ENCODE data around the gene SRGAP2B.
"Not testable (repeated sequence)": the region's sequence is repeated elsewhere in the genome, so short reads cannot be mapped to it uniquely, and the experiment has no call there.

SRGAP2B gene

GRCh38 chr1:145082483-145083255 is 12.5 kb downstream of the SRGAP2B start:
- DNase-seq = not testable (repeated sequence)

- not testable (repeated sequence) for DNase-seq
Observed at GRCh38 chr1:145080193-145080592, 14.9 kb downstream of the SRGAP2B start.

- peak; percentile 41 for DNase-seq
Observed at GRCh38 chr1:145079737-145080136, 15.4 kb downstream of the SRGAP2B start.

GRCh38 chr1:145078787-145079370 is 16.2 kb downstream of the SRGAP2B start:
- DNase-seq = not testable (repeated sequence)

GRCh38 chr1:145077872-145078786 is 17.0 kb downstream of the SRGAP2B start:
- not testable (repeated sequence) for DNase-seq

GRCh38 chr1:145076877-145077276 is 18.3 kb downstream of the SRGAP2B start:
- not testable (repeated sequence) for DNase-seq

GRCh38 chr1:145074021-145074559 is 21.0 kb downstream of the SRGAP2B start:
- not testable (repeated sequence) for DNase-seq

- not testable (repeated sequence) for DNase-seq
Observed at GRCh38 chr1:145071569-145071968, 23.6 kb downstream of the SRGAP2B start.

GRCh38 chr1:145066486-145066885 is 28.6 kb downstream of the SRGAP2B start:
- DNase-seq = not testable (repeated sequence)

GRCh38 chr1:145065194-145065826 is 29.8 kb downstream of the SRGAP2B start:
- not testable (repeated sequence) for DNase-seq

- DNase-seq = not testable (repeated sequence)
Observed at GRCh38 chr1:145063941-145064648, 31.0 kb downstream of the SRGAP2B start.

- DNase-seq = not testable (repeated sequence)
Observed at GRCh38 chr1:145063285-145063684, 31.8 kb downstream of the SRGAP2B start.

- not testable (repeated sequence) for DNase-seq
Observed at GRCh38 chr1:145058184-145058583, 36.9 kb downstream of the SRGAP2B start.

- not testable (repeated sequence) for DNase-seq
Observed at GRCh38 chr1:145055217-145055760, 39.8 kb downstream of the SRGAP2B start.

GRCh38 chr1:145053428-145053827 is 41.7 kb downstream of the SRGAP2B start:
- DNase-seq = not testable (repeated sequence)

GRCh38 chr1:145052019-145052776 is 42.9 kb downstream of the SRGAP2B start:
- DNase-seq = not testable (repeated sequence)

- not testable (repeated sequence) for DNase-seq
Observed at GRCh38 chr1:145048181-145048856, 46.8 kb downstream of the SRGAP2B start.

- not testable (repeated sequence) for DNase-seq
Observed at GRCh38 chr1:145047553-145047952, 47.6 kb downstream of the SRGAP2B start.

GRCh38 chr1:145045571-145046273 is 49.4 kb downstream of the SRGAP2B start:
- DNase-seq = not testable (repeated sequence)
